HepG2 (cell line): ENCODE data around the gene CDK3. TPM values are rescaled to one million over a fixed set of nuclear protein-coding genes. Genes with fewer than 3 reads are reported as not detected.

ENCODE experiments used
- GATAD1 ChIP-seq: IDR thresholded peaks from 2 replicates; pipeline ENCODE4 v1.6.1; 2016; ENCODE audit warnings: missing genetic modification reagents, missing compliant biosample characterization
- REL ChIP-seq: sonication (generic); formaldehyde crosslinking; conservative IDR thresholded peaks from 2 replicates; pipeline ENCODE4 v1.8.0; 2022; ENCODE audit warnings: mild to moderate bottlenecking, missing genetic modification reagents, moderate library complexity
- ZBTB1 ChIP-seq: sonication (generic); formaldehyde crosslinking; IDR thresholded peaks from 2 replicates; pipeline ENCODE4 v1.4.0; 2020; ENCODE audit warnings: missing genetic modification reagents, borderline replicate concordance
- ZBTB42 ChIP-seq: sonication (generic); formaldehyde crosslinking; IDR thresholded peaks from 2 replicates; pipeline ENCODE4 v1.5.0; 2020; ENCODE audit warnings: mild to moderate bottlenecking, missing genetic modification reagents
- ZNF34 ChIP-seq: sonication (generic); formaldehyde crosslinking; IDR thresholded peaks from 2 replicates; pipeline ENCODE4 v1.4.0; 2020; ENCODE audit warnings: mild to moderate bottlenecking, missing genetic modification reagents, borderline replicate concordance
- ZNF367 ChIP-seq: sonication (generic); formaldehyde crosslinking; IDR thresholded peaks from 2 replicates; pipeline ENCODE4 v1.4.0; 2020; ENCODE audit warnings: missing genetic modification reagents, borderline replicate concordance
- polyA plus RNA-seq, 8 experiments: library from polyadenylated mRNA; depleted of rRNA in 3 of 8; stranded (reverse) in 7 of 8; unstranded in 1 of 8; fragments of >200 nt; fragmentation: Illumina TruSeq in 4 of 8; extraction: Trizol in 4 of 8; gene quantifications; 2 replicates each; pipeline versions ENCODE4 v1.2.1 to v1.2.3, GENCODE V29; 2011 to 2016; ENCODE audit warnings: low read depth in 4 of 8, missing spikeins in 1 of 8, mixed read lengths in 1 of 8; ENCODE audit not compliant: insufficient read depth in 1 of 8
- total RNA-seq, 5 experiments: library from RNA; depleted of rRNA; stranded (reverse); fragments of >200 nt; fragmentation: Illumina TruSeq; extraction: Trizol; gene quantifications; 2 replicates each; pipeline ENCODE4 v1.2.3, GENCODE V29; 2016; ENCODE audit warnings: low read depth in 1 of 5
- TF ChIP-seq, protein P1 (sequence below): sonication (generic); formaldehyde crosslinking; IDR thresholded peaks from 2 replicates; pipeline ENCODE4 v1.5.0; 2020; ENCODE audit warnings: mild to moderate bottlenecking, missing genetic modification reagents, borderline replicate concordance

The CDK3 gene
- total and polyA plus RNA-seq, 2 of the 13 experiments (the other 11 are each of a cell fraction or from before 2014, with no cell fraction given) = 5.8 to 11.4 TPM

- TF ChIP-seq, protein P1, sequence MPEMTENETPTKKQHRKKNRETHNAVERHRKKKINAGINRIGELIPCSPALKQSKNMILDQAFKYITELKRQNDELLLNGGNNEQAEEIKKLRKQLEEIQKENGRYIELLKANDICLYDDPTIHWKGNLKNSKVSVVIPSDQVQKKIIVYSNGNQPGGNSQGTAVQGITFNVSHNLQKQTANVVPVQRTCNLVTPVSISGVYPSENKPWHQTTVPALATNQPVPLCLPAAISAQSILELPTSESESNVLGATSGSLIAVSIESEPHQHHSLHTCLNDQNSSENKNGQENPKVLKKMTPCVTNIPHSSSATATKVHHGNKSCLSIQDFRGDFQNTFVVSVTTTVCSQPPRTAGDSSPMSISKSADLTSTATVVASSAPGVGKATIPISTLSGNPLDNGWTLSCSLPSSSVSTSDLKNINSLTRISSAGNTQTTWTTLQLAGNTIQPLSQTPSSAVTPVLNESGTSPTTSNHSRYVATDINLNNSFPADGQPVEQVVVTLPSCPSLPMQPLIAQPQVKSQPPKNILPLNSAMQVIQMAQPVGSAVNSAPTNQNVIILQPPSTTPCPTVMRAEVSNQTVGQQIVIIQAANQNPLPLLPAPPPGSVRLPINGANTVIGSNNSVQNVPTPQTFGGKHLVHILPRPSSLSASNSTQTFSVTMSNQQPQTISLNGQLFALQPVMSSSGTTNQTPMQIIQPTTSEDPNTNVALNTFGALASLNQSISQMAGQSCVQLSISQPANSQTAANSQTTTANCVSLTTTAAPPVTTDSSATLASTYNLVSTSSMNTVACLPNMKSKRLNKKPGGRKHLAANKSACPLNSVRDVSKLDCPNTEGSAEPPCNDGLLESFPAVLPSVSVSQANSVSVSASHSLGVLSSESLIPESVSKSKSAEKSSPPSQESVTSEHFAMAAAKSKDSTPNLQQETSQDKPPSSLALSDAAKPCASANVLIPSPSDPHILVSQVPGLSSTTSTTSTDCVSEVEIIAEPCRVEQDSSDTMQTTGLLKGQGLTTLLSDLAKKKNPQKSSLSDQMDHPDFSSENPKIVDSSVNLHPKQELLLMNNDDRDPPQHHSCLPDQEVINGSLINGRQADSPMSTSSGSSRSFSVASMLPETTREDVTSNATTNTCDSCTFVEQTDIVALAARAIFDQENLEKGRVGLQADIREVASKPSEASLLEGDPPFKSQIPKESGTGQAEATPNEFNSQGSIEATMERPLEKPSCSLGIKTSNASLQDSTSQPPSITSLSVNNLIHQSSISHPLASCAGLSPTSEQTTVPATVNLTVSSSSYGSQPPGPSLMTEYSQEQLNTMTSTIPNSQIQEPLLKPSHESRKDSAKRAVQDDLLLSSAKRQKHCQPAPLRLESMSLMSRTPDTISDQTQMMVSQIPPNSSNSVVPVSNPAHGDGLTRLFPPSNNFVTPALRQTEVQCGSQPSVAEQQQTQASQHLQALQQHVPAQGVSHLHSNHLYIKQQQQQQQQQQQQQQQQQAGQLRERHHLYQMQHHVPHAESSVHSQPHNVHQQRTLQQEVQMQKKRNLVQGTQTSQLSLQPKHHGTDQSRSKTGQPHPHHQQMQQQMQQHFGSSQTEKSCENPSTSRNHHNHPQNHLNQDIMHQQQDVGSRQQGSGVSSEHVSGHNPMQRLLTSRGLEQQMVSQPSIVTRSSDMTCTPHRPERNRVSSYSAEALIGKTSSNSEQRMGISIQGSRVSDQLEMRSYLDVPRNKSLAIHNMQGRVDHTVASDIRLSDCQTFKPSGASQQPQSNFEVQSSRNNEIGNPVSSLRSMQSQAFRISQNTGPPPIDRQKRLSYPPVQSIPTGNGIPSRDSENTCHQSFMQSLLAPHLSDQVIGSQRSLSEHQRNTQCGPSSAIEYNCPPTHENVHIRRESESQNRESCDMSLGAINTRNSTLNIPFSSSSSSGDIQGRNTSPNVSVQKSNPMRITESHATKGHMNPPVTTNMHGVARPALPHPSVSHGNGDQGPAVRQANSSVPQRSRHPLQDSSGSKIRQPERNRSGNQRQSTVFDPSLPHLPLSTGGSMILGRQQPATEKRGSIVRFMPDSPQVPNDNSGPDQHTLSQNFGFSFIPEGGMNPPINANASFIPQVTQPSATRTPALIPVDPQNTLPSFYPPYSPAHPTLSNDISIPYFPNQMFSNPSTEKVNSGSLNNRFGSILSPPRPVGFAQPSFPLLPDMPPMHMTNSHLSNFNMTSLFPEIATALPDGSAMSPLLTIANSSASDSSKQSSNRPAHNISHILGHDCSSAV (CRISPR knock-in tag) = no peak
- TF ChIP-seq ZBTB42 (CRISPR knock-in tag) = no peak
- peak; percentile 46 for TF ChIP-seq GATAD1 (CRISPR knock-in tag)
- TF ChIP-seq ZNF34 (CRISPR knock-in tag) = no peak
- no peak for TF ChIP-seq ZNF367
- TF ChIP-seq ZBTB1 = no peak
- TF ChIP-seq REL (CRISPR knock-in tag) = no peak; the same call in 1 of the 2 replicates
These were observed 470 bp upstream of the CDK3 start (continued) for GRCh38 chr17:76000016-76000754.
